SK-N-SH (cell line): ENCODE results near the gene TPD52L1.

Experiments used
- CTCF ChIP-seq: fragments of 200-600 bp; sonication (generic); IDR thresholded peaks from 2 replicates; pipeline ENCODE4 v1.6.1; 2017; ENCODE audit warnings: antibody characterized with exemption, mild to moderate bottlenecking, moderate library complexity
- POLR2AphosphoS5 ChIP-seq: IDR thresholded peaks from 2 replicates; pipeline ENCODE4 v1.6.1; 2012; ENCODE audit warnings: low read depth, low read length
- RAD21 ChIP-seq: IDR thresholded peaks from 2 replicates; pipeline ENCODE4 v1.6.1; 2012; ENCODE audit warnings: mild to moderate bottlenecking, low read length
- REST ChIP-seq: IDR thresholded peaks from 2 replicates; pipeline ENCODE4 v1.6.1; 2012; ENCODE audit warnings: mild to moderate bottlenecking, low read depth, low read length, moderate library complexity
- RFX5 ChIP-seq: IDR thresholded peaks from 2 replicates; pipeline ENCODE4 v1.6.1; 2012; ENCODE audit warnings: mild to moderate bottlenecking, improper control_type of control experiment, low read length
- SIN3A ChIP-seq: IDR thresholded peaks from 2 replicates; pipeline ENCODE4 v1.6.1; 2012; ENCODE audit warnings: low read depth, mild to moderate bottlenecking, low read length, moderate library complexity, borderline replicate concordance
- SMC3 ChIP-seq: IDR thresholded peaks from 2 replicates; pipeline ENCODE4 v1.6.1; 2012; ENCODE audit warnings: low read depth, low read length, improper control_type of control experiment
- ZBTB33 ChIP-seq: IDR thresholded peaks from 2 replicates; pipeline ENCODE4 v1.4.0; 2012; ENCODE audit warnings: low read depth, borderline replicate concordance

GRCh38 chr6:125212377-125212776, 58.8 kb downstream of the TPD52L1 start:
- TF ChIP-seq CTCF: no peak
- TF ChIP-seq ZBTB33: no peak
- no peak for TF ChIP-seq RFX5
- TF ChIP-seq RAD21: no peak
- TF ChIP-seq SMC3: no peak
- TF ChIP-seq SIN3A: no peak
- TF ChIP-seq POLR2AphosphoS5: no peak
- TF ChIP-seq REST: no peak
